Panc1 (cell line): Measurements from ENCODE around the gene PRDX1. TPM values are rescaled to one million over a fixed set of nuclear protein-coding genes. Genes with fewer than 3 reads are reported as not detected.

ENCODE experiments used
- ATAC-seq: fragments of 200-7000 bp; cut with Tn5 transposase; 2 replicates; pipeline ENCODE4 v1.9.1; 2020; ENCODE audit warnings: mild to moderate bottlenecking, moderate library complexity
- BruUV-seq: library from RNA; stranded (reverse); fragments of 400-500 nt; replicated peaks from 2 replicates; lab custom pipeline; 2021; lab: Mats Ljungman, UMichigan
- CTCF ChIA-PET: fragments of 300-600 bp; sonication (Branson Sonifier 250); formaldehyde crosslinking; loops from one replicate; lab custom pipeline; 2022; ENCODE audit warnings: antibody characterized with exemption; lab: Charles Lee
- POLR2A ChIA-PET: fragments of 300-600 bp; sonication (Branson Sonifier 250); formaldehyde crosslinking; loops from one replicate; lab custom pipeline; 2022; ENCODE audit warnings: antibody characterized with exemption; lab: Charles Lee
- DNase-seq: peaks from one replicate; pipeline ENCODE4 v3.0.0-alpha.2; 2010; ENCODE audit warnings: low read depth, low spot score
- H3K27ac ChIP-seq: 2 replicates; pipeline ENCODE4 v1.5.1; 2011; ENCODE audit warnings: mild to moderate bottlenecking, low read length, inconsistent platforms
- H3K27me3 ChIP-seq: fragments of 200-500 bp; sonication (Bioruptor generic); 2 replicates; pipeline ENCODE4 v1.6.0; 2014; ENCODE audit warnings: low read length, inconsistent platforms; ENCODE audit not compliant: control insufficient read depth, insufficient read depth
- H3K36me3 ChIP-seq: fragments of 200-500 bp; sonication (Bioruptor generic); 2 replicates; pipeline ENCODE4 v1.5.1; 2014; ENCODE audit warnings: inconsistent platforms, mild to moderate bottlenecking, low read length, moderate library complexity; ENCODE audit not compliant: control insufficient read depth, insufficient read depth
- H3K4me1 ChIP-seq: 2 replicates; pipeline ENCODE4 v1.5.1; 2011; ENCODE audit warnings: inconsistent platforms, mild to moderate bottlenecking, low read length, moderate library complexity; ENCODE audit not compliant: control insufficient read depth, insufficient read depth
- H3K4me3 ChIP-seq, 2 experiments: 2 replicates each; pipeline ENCODE4 v1.5.1; 2011 to 2012; ENCODE audit warnings: low read depth in 2 of 2, low read length in 2 of 2, mild to moderate bottlenecking in 2 of 2, inconsistent platforms in 1 of 2, moderate library complexity in 1 of 2
- H3K9me3 ChIP-seq: fragments of 200-500 bp; sonication (Bioruptor generic); 2 replicates; pipeline ENCODE4 v1.5.1; 2014; ENCODE audit warnings: low read depth, mild to moderate bottlenecking, inconsistent platforms, low read length, moderate library complexity; ENCODE audit not compliant: control insufficient read depth, insufficient read depth
- CTCF ChIP-seq: fragments of 450-650 bp; IDR thresholded peaks from 2 replicates; pipeline ENCODE4 v1.5.1; 2017; ENCODE audit warnings: mild to moderate bottlenecking
- POLR2AphosphoS5 ChIP-seq: IDR thresholded peaks from 2 replicates; pipeline ENCODE4 v1.6.1; 2012; ENCODE audit warnings: mild to moderate bottlenecking, low read depth, low read length, moderate library complexity
- REST ChIP-seq, 2 experiments: IDR thresholded peaks; 2 replicates each; pipeline ENCODE4 v1.6.1; 2011 to 2012; ENCODE audit warnings: low read depth in 2 of 2, control low read depth in 1 of 2, low read length in 1 of 2, mild to moderate bottlenecking in 1 of 2, moderate library complexity in 1 of 2; ENCODE audit not compliant: insufficient read depth in 1 of 2
- SIN3A ChIP-seq: IDR thresholded peaks from 2 replicates; pipeline ENCODE4 v1.6.1; 2012; ENCODE audit warnings: low read depth, mild to moderate bottlenecking, low read length, moderate library complexity, borderline replicate concordance; ENCODE audit not compliant: insufficient read depth
- TCF7L2 ChIP-seq: IDR thresholded peaks from 2 replicates; pipeline ENCODE4 v1.6.1; 2011; ENCODE audit warnings: mild to moderate bottlenecking, low read depth, low read length, inconsistent platforms
- in situ Hi-C: cut with HindIII; loops from 2 replicates; pipeline ENCODE4 v1.10.0; 2016; ENCODE audit warnings: low sequenced_read_pairs, low pct_unique_long_range_greater_than_20kb
- intact Hi-C: fragments of 100-400 bp; cut with micrococcal nuclease; formaldehyde crosslinking; loops from one replicate; pipeline ENCODE4 v1.10.0; 2022; ENCODE audit not compliant: unreplicated experiment
- total RNA-seq: library from RNA; stranded (reverse); gene quantifications from one replicate; pipeline ENCODE4 v1.2.1, GENCODE V29; 2021; ENCODE audit not compliant: unreplicated experiment

Gene PRDX1
- total RNA-seq, 1 experiment from 2014 or later = 719 TPM

- H3K27ac ChIP-seq = no peak overlapping the region
- ATAC-seq (no peak), DNase-seq (no peak)
- no peaks in the 10 kb centered on the region for H3K9me3 ChIP-seq
- intact Hi-C loops = no loop called here
- CTCF ChIA-PET = interaction anchor here (0.6 kb wide), 1 partner anchor 14 kb away, joined by 3 read pairs; no protein-coding TSS in a partner anchor
- no peaks in the 10 kb centered on the region for H3K4me1 ChIP-seq
- TF ChIP-seq CTCF (no peak), REST (IDR thresholded peaks at IDR 0.05; ENCODE audit: insufficient read depth in 1 of 2, low read depth in 2 of 2, low read length in 1 of 2) (no peak), SIN3A (no peak), POLR2AphosphoS5 (no peak), TCF7L2 (no peak)
- POLR2A ChIA-PET = interaction anchor here (0.7 kb wide), 1 partner anchor 18 kb away, joined by 3 read pairs; no protein-coding TSS in a partner anchor
- no peaks in the 10 kb centered on the region for H3K36me3 ChIP-seq
- in situ Hi-C loops = no loop called here
- no peaks in the 10 kb centered on the region for H3K27me3 ChIP-seq
- no peak overlapping the region for H3K4me3 ChIP-seq
- no TSS peak for BruUV-seq
These were observed 15.2 kb upstream of the PRDX1 start for GRCh38 chr1:45536886-45537285.

GRCh38 chr1:45535988-45536766 lies 14.5 kb upstream of the PRDX1 start:
- Histone ChIP-seq H3K27ac (no peak overlapping the region), H3K27me3 (no peaks in the 10 kb centered on the region), H3K36me3 (no peaks in the 10 kb centered on the region), H3K4me3 (no peak overlapping the region), H3K4me1 (no peaks in the 10 kb centered on the region), H3K9me3 (no peaks in the 10 kb centered on the region)
- intact Hi-C loops (no loop called here), in situ Hi-C loops (no loop called here)
- ChIA-PET POLR2A (no interaction called here), CTCF (interaction anchor here (0.6 kb wide), 1 partner anchor 15 kb away, joined by 3 read pairs; no protein-coding TSS in a partner anchor)
- TF ChIP-seq REST (IDR thresholded peaks at IDR 0.05; ENCODE audit: insufficient read depth in 1 of 2, low read depth in 2 of 2, low read length in 1 of 2) = no peak
- TF ChIP-seq CTCF = no peak
- no peak for TF ChIP-seq TCF7L2
- TF ChIP-seq SIN3A = no peak
- TF ChIP-seq POLR2AphosphoS5 = no peak
- BruUV-seq = no TSS peak
- DNase-seq (no peak), ATAC-seq (no peak)
